B cell (primary cell): ENCODE measurements around the gene HIGD2A. TPM values are rescaled to one million over a fixed set of nuclear protein-coding genes. Genes with fewer than 3 reads are reported as not detected.

Experiments
- ATAC-seq: fragments of 200-7000 bp; cut with Tn5 transposase; one replicate; pipeline ENCODE4 v1.10.0; 2021; ENCODE audit warnings: low read depth, mild to moderate bottlenecking, moderate number of reproducible peaks, moderate library complexity
- CTCF ChIA-PET: fragments of 350-600 bp; sonication (Branson Sonifier 250); formaldehyde crosslinking; loops from one replicate; lab custom pipeline; 2021; ENCODE audit warnings: antibody characterized with exemption, inconsistent platforms; lab: Charles Lee
- POLR2A ChIA-PET: fragments of 350-600 bp; sonication (Branson Sonifier 250); formaldehyde crosslinking; loops from one replicate; lab custom pipeline; 2021; ENCODE audit warnings: antibody characterized with exemption; lab: Charles Lee
- DNase-seq: peaks from one replicate; pipeline ENCODE4 v3.0.0; 2013
- H2AFZ ChIP-seq: 2 replicates; pipeline ENCODE4 v1.6.1; 2012; ENCODE audit warnings: mild to moderate bottlenecking, low read depth, low read length; ENCODE audit not compliant: insufficient read depth, poor library complexity, severe bottlenecking
- H3K27ac ChIP-seq, 2 donors: 1 replicate in 1 of 2; 2 replicates in 1 of 2; pipeline ENCODE4 v1.5.1; 2012 to 2013; ENCODE audit warnings: low read length in 2 of 2, mild to moderate bottlenecking in 2 of 2, moderate library complexity in 1 of 2
- H3K27me3 ChIP-seq, 4 experiments: fragments of 200-600 bp in 1 of 4; sonication (generic) in 1 of 4; replicated peaks in 1 of 4; 1 replicate in 2 of 4; 2 replicates in 2 of 4; pipeline versions ENCODE4 v1.6.1 to v1.7.0; 2013 to 2016; ENCODE audit warnings: low read length in 3 of 4, mild to moderate bottlenecking in 2 of 4, mixed read lengths in 1 of 4, moderate library complexity in 1 of 4; ENCODE audit not compliant: insufficient read depth in 4 of 4, control insufficient read depth in 3 of 4; ENCODE audit errors: control extremely low read depth in 1 of 4
- H3K36me3 ChIP-seq, 2 experiments: replicated peaks in 1 of 2; 1 replicate in 1 of 2; 2 replicates in 1 of 2; pipeline versions ENCODE4 v1.6.1 to v1.7.1; 2013; ENCODE audit warnings: low read length in 1 of 2; ENCODE audit not compliant: insufficient read depth in 2 of 2, control insufficient read depth in 1 of 2; ENCODE audit errors: control extremely low read depth in 1 of 2, extremely low read depth in 1 of 2
- H3K4me1 ChIP-seq, 2 donors: fragments of 200-600 bp in 1 of 2; sonication (generic) in 1 of 2; 1 replicate in 1 of 2; 2 replicates in 1 of 2; pipeline versions ENCODE4 v1.5.1 to v1.6.1; 2013 to 2017; ENCODE audit warnings: low read length in 2 of 2; ENCODE audit not compliant: control insufficient read depth in 2 of 2, insufficient read depth in 2 of 2
- H3K4me2 ChIP-seq: replicated peaks from 2 replicates; pipeline ENCODE3; 2012; ENCODE audit warnings: mild to moderate bottlenecking, low read depth, low read length; ENCODE audit not compliant: poor library complexity, severe bottlenecking
- H3K4me3 ChIP-seq, 5 experiments: fragments of 200-600 bp in 1 of 5; sonication (generic) in 1 of 5; 1 replicate in 3 of 5; 2 replicates in 2 of 5; pipeline versions ENCODE4 v1.5.1 to v1.7.0; 2011 to 2016; ENCODE audit warnings: low read length in 4 of 5, mild to moderate bottlenecking in 4 of 5, low read depth in 2 of 5, control low read depth in 1 of 5, moderate library complexity in 1 of 5; ENCODE audit not compliant: insufficient read depth in 1 of 5; ENCODE audit errors: control extremely low read depth in 1 of 5, extremely low read depth in 1 of 5
- H3K79me2 ChIP-seq: fragments of 200-600 bp; sonication (generic); one replicate; pipeline ENCODE4 v1.6.0; 2016; ENCODE audit warnings: low read length; ENCODE audit not compliant: control insufficient read depth, insufficient read depth
- H3K9ac ChIP-seq: fragments of 200-600 bp; sonication (generic); 2 replicates; pipeline ENCODE4 v1.6.1; 2017; ENCODE audit warnings: mild to moderate bottlenecking, low read length, moderate library complexity
- H3K9me3 ChIP-seq, 3 donors: one replicate each; pipeline versions ENCODE4 v1.6.1 to v1.7.1; 2013; ENCODE audit warnings: low read length in 2 of 3; ENCODE audit not compliant: control insufficient read depth in 2 of 3, insufficient read depth in 1 of 3; ENCODE audit errors: control extremely low read depth in 1 of 3
- H4K20me1 ChIP-seq: 2 replicates; pipeline ENCODE4 v1.6.0; 2012; ENCODE audit warnings: mild to moderate bottlenecking, low read length; ENCODE audit not compliant: insufficient read depth, control insufficient read depth, poor library complexity, severe bottlenecking
- H3K27ac Mint-ChIP-seq: one replicate; pipeline ENCODE4 v1.8.0; 2021; ENCODE audit warnings: mixed read lengths
- H3K27me3 Mint-ChIP-seq: one replicate; pipeline ENCODE4 v1.8.0; 2021; ENCODE audit warnings: mixed read lengths
- H3K4me1 Mint-ChIP-seq: one replicate; pipeline ENCODE4 v1.8.0; 2021; ENCODE audit warnings: mixed read lengths
- H3K4me3 Mint-ChIP-seq: one replicate; pipeline ENCODE4 v1.8.0; 2021; ENCODE audit warnings: mixed read lengths
- H3K9me3 Mint-ChIP-seq: one replicate; pipeline ENCODE4 v1.8.0; 2022; ENCODE audit warnings: mixed read lengths; ENCODE audit not compliant: insufficient read depth
- CTCF ChIP-seq: fragments of 200-600 bp; IDR thresholded peaks from one replicate; pipeline ENCODE4 v1.8.0; 2022; ENCODE audit warnings: antibody characterized with exemption, mild to moderate bottlenecking
- EZH2 ChIP-seq: IDR thresholded peaks from 2 replicates; pipeline ENCODE4 v1.6.1; 2012; ENCODE audit warnings: borderline replicate concordance, low read depth, mild to moderate bottlenecking, moderate library complexity, low read length; ENCODE audit not compliant: insufficient read depth, poor library complexity, severe bottlenecking
- WGBS: methylation state at CpG from one replicate; pipeline ENCODE4 v1.1.5; 2013; ENCODE audit warnings: missing lambda C conversion rate; ENCODE audit not compliant: insufficient coverage; 5-methylcytosine and 5-hydroxymethylcytosine counted together
- intact Hi-C: fragments of 100-400 bp; cut with micrococcal nuclease; formaldehyde crosslinking; loops from one replicate; pipeline ENCODE4 v1.10.0; 2022
- polyA plus RNA-seq: library from polyadenylated mRNA; depleted of rRNA; stranded (reverse); fragments of >200 nt; gene quantifications from 2 replicates; pipeline ENCODE4 v1.2.3, GENCODE V29; 2012
- total RNA-seq, 2 donors: library from RNA; stranded (reverse); fragments of 120-200 nt in 1 of 2; gene quantifications; 1 replicate in 1 of 2; 2 replicates in 1 of 2; pipeline versions ENCODE4 v1.2.3 to v1.2.4, GENCODE V29; 2013 to 2022

HIGD2A gene
- total and polyA plus RNA-seq, 2 donors (not counting 1 experiment from before 2014, with no cell fraction given): 80.1 to 212 TPM

- H3K9me3 Mint-ChIP-seq: no peaks in the 10 kb centered on the region
- Histone ChIP-seq H3K4me1 (no peaks in the 10 kb centered on the region), H3K36me3 (peaks cover 0 to 85% of the 10 kb centered on the region in 2 experiments), H2AFZ (no peak overlapping the region), H3K4me2 (no peak overlapping the region), H3K9me3 (no peaks in the 10 kb centered on the region), H3K27ac (no peak overlapping the region), H3K9ac (no peak overlapping the region), H3K79me2 (peaks cover 53% of the 10 kb centered on the region), H3K27me3 (no peaks in the 10 kb centered on the region), H4K20me1 (peaks cover 69% of the 10 kb centered on the region), H3K4me3 (no peak overlapping the region)
- no peak for TF ChIP-seq CTCF
- no peak for TF ChIP-seq EZH2
- 89% methylated on average over 3 of the region's 5 CpGs for WGBS
- H3K27ac Mint-ChIP-seq: no peak overlapping the region
- peaks cover 4% of the 10 kb centered on the region for H3K4me1 Mint-ChIP-seq
- ChIA-PET POLR2A (interaction anchor here (1.3 kb wide), 1 partner anchor 9 kb away, joined by 3 read pairs; no protein-coding TSS in a partner anchor), CTCF (interaction anchor here (0.5 to 0.6 kb wide), 2 partner anchors 24 to 1133 kb away, joined by 3 to 5 read pairs; no protein-coding TSS in a partner anchor)
- intact Hi-C loops: no loop called here
- no peak overlapping the region for H3K4me3 Mint-ChIP-seq
- no peaks in the 10 kb centered on the region for H3K27me3 Mint-ChIP-seq
- DNase-seq (no peak), ATAC-seq (no peak)
Observed at GRCh38 chr5:176352116-176352878, 36.3 kb upstream of the HIGD2A start.

- ATAC-seq (no peak), DNase-seq (no peak)
- no peak overlapping the region for H3K4me3 ChIP-seq
- peaks cover 65% of the 10 kb centered on the region for H3K79me2 ChIP-seq
- H4K20me1 ChIP-seq: peaks cover 72% of the 10 kb centered on the region
- Mint-ChIP-seq H3K9me3 (no peaks in the 10 kb centered on the region), H3K4me3 (no peak overlapping the region), H3K27me3 (no peaks in the 10 kb centered on the region), H3K4me1 (peaks cover 10% of the 10 kb centered on the region), H3K27ac (no peak overlapping the region)
- 94% methylated on average over 4 of the region's 4 CpGs for WGBS
- ChIA-PET POLR2A (no interaction called here), CTCF (no interaction called here)
- no peaks in the 10 kb centered on the region for H3K4me1 ChIP-seq
- no peaks in the 10 kb centered on the region for H3K9me3 ChIP-seq
- H3K4me2 ChIP-seq: no peak overlapping the region
- no peak overlapping the region for H3K9ac ChIP-seq
- TF ChIP-seq CTCF (no peak), EZH2 (no peak)
- peaks cover 0 to 76% of the 10 kb centered on the region in 2 experiments for H3K36me3 ChIP-seq
- intact Hi-C loops: no loop called here
- no peak overlapping the region for H3K27ac ChIP-seq
- no peaks in the 10 kb centered on the region for H3K27me3 ChIP-seq
- no peak overlapping the region for H2AFZ ChIP-seq
Observed at GRCh38 chr5:176353533-176353932, 35.0 kb upstream of the HIGD2A start.
